AG04450 (cell line): Measurements from ENCODE around the gene GUCY1A2. TPM values are rescaled to one million over a fixed set of nuclear protein-coding genes. Genes with fewer than 3 reads are reported as not detected.
"Not testable (repeated sequence)": the region's sequence is repeated elsewhere in the genome, so short reads cannot be mapped to it uniquely, and the experiment has no call there.

ENCODE experiments used
- CTCF ChIA-PET: fragments of 300-600, 350-600 bp; formaldehyde crosslinking; extraction: SDS; loops from one replicate; lab custom pipeline; 2022; ENCODE audit warnings: antibody characterized with exemption, inconsistent platforms; lab: Charles Lee
- POLR2A ChIA-PET: fragments of 350-600 bp; formaldehyde crosslinking; extraction: SDS; loops from one replicate; lab custom pipeline; 2021; ENCODE audit warnings: antibody characterized with exemption, inconsistent platforms; lab: Yijun Ruan, JAX
- DNase-seq: peaks from one replicate; pipeline ENCODE4 v3.0.0-alpha.2; 2011; ENCODE audit warnings: low read depth, low spot score
- H3K27ac ChIP-seq: one replicate; pipeline ENCODE4 v1.5.1; 2012; ENCODE audit warnings: low read depth, low read length, control low read depth
- H3K27me3 ChIP-seq: one replicate; pipeline ENCODE4 v1.6.0; 2012; ENCODE audit warnings: low read length; ENCODE audit not compliant: control insufficient read depth, insufficient read depth
- H3K4me3 ChIP-seq: 2 replicates; pipeline ENCODE4 v1.5.1; 2011; ENCODE audit warnings: mild to moderate bottlenecking, low read depth, low read length, control low read depth
- H3K9me3 ChIP-seq: 2 replicates; pipeline ENCODE4 v1.5.1; 2012; ENCODE audit warnings: low read length; ENCODE audit not compliant: control insufficient read depth, insufficient read depth
- CTCF ChIP-seq: IDR thresholded peaks from 2 replicates; pipeline ENCODE4 v1.5.1; 2011; ENCODE audit warnings: low read depth, low read length, control low read depth, inconsistent platforms
- polyA minus RNA-seq: library from RNA; depleted of rRNA, polyadenylated mRNA; stranded (reverse); fragments of >200 nt; gene quantifications from 2 replicates; pipeline ENCODE4 v1.2.3, GENCODE V29; 2011; rRNA and poly(A)+ RNA removed
- polyA plus RNA-seq: library from polyadenylated mRNA; depleted of rRNA; stranded (reverse); fragments of >200 nt; gene quantifications from 2 replicates; pipeline ENCODE4 v1.2.3, GENCODE V29; 2011; rRNA removed

GUCY1A2 gene
- 0.04 TPM in 2 replicates for polyA plus RNA-seq
- polyA minus RNA-seq = 0.14 and 0.30 TPM in 2 replicates

DNA sequence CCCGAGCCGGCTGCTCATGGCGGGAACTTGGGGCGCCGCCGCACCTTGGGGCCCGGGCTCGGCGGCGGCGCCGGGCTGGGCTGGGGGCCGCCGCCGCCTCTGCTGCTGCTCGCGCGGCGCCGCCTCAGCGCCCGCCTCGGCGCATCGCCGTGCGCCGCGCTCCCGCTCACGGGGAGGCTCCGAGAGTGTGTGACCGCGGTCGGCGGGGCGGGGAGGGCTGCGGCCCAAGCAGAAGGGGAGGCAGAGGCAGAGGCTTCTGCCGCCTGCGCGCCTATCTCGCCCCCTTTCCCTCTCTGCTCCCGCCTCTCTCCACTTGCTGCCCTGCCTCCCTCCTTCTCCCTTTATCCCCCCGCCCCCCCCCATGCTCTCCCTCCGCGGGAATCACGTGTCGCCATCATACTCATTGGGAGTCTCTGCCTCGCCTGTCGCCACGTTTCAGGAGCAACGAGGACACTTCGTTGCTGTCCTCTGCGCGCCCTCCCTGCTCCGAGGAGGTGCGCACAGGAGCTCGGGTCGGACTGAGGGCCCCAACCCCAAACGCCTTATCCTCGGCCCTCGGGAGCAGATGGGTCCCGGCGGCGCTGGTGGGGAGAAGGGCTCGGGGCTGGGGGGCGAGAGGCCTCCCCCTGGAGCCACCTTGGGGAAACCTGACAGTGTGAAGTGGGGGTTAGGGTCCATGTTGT, at the start of gene GUCY1A2:
Gene GUCY1A2, minus strand, starts transcription at position 258 of the 683 bp plus-strand sequence. CDS start 421 bp downstream, outside the sequence.
- DNase-seq = no peak
- H3K4me3 ChIP-seq = peak within 1 kb of the TSS; percentile 57
- no peak within 1 kb of the TSS for H3K27ac ChIP-seq
- CTCF ChIA-PET = interaction anchor here (0.6 to 0.7 kb wide), 2 partner anchors 761 to 869 kb away, joined by 3 to 5 read pairs; no protein-coding TSS in a partner anchor
- POLR2A ChIA-PET = no interaction called here
- H3K9me3 ChIP-seq = no peaks in the 10 kb centered on the region
- H3K27me3 ChIP-seq = peaks cover 30% of the 10 kb centered on the region
- TF ChIP-seq CTCF = no peak

- Histone ChIP-seq H3K27me3 (no peaks in the 10 kb centered on the region), H3K27ac (no peak overlapping the region), H3K9me3 (peaks cover 5% of the 10 kb centered on the region; the same call in 1 of the 2 replicates), H3K4me3 (no peak overlapping the region)
- no peak for TF ChIP-seq CTCF
- ChIA-PET POLR2A (no interaction called here), CTCF (no interaction called here)
- no peak for DNase-seq
Observed at GRCh38 chr11:107054391-107054790, 36.1 kb upstream of the GUCY1A2 start.

GRCh38 chr11:107051332-107051731, 33.1 kb upstream of the GUCY1A2 start:
- H3K4me3 ChIP-seq, H3K27me3 ChIP-seq, POLR2A ChIA-PET, DNase-seq, H3K27ac ChIP-seq, H3K9me3 ChIP-seq, CTCF ChIA-PET: not testable (repeated sequence)

DNA sequence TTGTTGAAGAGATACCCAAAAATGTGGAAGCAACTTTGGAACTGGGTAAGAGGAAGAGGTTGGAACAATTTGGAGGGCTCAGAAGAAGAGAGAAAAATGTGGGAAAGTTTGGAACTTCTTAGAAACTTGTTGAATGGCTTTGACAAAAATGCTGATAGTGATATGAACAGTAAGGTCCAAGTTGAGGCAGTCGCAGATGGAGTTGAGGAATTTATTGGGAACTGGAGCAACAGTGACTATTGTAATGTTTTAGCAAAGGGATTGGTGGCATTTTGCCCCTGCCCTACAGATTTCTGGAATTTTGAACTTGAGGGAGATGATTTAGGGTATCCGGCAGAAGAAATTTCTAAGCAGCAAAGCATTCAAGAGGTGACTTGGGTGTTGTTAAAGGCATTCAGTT, 32.6 kb upstream of the GUCY1A2 start:
- DNase-seq, H3K27ac ChIP-seq, CTCF ChIA-PET, H3K4me3 ChIP-seq, H3K27me3 ChIP-seq, H3K9me3 ChIP-seq, POLR2A ChIA-PET: not testable (repeated sequence)

GRCh38 chr11:107050121-107050520, 31.8 kb upstream of the GUCY1A2 start:
- ChIA-PET CTCF (interaction anchor here (1.0 kb wide), 1 partner anchor 13 kb away, joined by 3 read pairs; no protein-coding TSS in a partner anchor), POLR2A (no interaction called here)
- H3K27me3 ChIP-seq = no peaks in the 10 kb centered on the region
- no peak for TF ChIP-seq CTCF
- no peak for DNase-seq
- H3K9me3 ChIP-seq = peaks cover 5% of the 10 kb centered on the region; the same call in 1 of the 2 replicates
- no peak overlapping the region for H3K4me3 ChIP-seq
- no peak overlapping the region for H3K27ac ChIP-seq

DNA sequence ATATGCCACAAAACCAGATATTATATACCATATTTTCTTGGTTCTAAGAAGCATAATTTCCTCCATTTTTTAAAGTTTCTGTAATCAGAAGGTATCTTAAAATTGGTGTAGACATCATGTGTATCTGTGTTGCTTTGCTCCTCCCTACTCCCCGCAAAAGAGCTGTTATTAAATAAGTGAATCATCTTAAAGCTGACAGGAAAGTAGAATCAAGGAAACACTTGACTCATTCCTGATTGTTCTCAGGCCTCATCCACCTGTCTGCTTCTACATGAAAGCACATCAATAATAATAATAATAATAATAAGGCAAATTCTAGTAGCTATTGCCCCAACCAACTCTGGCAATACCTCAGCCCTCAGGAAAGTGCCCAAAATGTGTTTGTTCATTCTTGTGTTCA, 26.2 kb upstream of the GUCY1A2 start:
- ChIA-PET POLR2A (no interaction called here), CTCF (no interaction called here)
- no peaks in the 10 kb centered on the region for H3K9me3 ChIP-seq
- H3K27me3 ChIP-seq = no peaks in the 10 kb centered on the region
- no peak overlapping the region for H3K27ac ChIP-seq
- no peak for DNase-seq
- no peak for TF ChIP-seq CTCF
- H3K4me3 ChIP-seq = no peak overlapping the region
